SHP77 (cell line): ENCODE data around the gene PCNA.
"Not testable (repeated sequence)": the region's sequence is repeated elsewhere in the genome, so short reads cannot be mapped to it uniquely, and the experiment has no call there.

Experiments
- DNase-seq, 2 experiments: peaks; one replicate each; lab custom pipeline; 2025; lab: John Stamatoyannopoulos, UW

PCNA gene

DNA sequence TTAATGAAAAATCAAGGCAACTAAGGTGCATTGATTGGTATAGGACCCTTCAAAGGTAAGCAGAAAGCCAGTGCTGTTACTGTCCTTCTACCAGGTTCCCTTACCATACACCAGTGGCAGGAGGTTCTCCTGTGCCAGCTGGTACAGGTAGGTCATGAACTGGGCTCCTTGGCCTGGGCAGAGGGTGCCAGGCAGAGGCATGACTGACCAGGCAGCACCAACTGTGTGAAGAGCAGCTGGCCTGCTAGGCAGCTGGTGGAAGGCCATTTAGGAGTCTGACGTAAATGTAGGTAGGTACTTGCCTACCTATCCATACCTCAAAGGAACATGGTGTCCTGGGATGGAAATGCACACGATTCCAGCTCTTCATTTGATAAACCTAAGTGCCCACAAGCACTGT lies 23.3 kb downstream of the PCNA start:
- DNase-seq: no peak

DNA sequence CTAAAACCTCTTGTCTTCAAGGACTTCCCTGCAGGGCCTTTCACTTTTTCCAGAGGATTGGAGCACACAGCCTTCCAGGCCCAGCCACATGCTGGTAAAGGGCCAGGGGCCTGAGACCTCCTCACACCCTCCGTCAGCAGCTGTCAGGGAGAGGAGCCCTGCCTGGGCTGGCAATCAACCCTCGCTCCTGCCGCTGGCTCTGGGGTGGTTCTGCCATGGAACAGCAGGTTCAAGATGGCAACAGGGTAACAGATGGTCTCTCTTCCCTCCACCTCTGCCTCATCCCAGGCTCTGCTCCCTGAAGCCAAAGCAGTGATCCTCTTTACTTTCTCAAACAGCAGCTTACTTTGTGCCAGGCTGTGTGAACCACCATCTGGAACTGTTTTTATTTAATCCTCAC lies 23.8 kb downstream of the PCNA start:
- DNase-seq: no peak

DNA sequence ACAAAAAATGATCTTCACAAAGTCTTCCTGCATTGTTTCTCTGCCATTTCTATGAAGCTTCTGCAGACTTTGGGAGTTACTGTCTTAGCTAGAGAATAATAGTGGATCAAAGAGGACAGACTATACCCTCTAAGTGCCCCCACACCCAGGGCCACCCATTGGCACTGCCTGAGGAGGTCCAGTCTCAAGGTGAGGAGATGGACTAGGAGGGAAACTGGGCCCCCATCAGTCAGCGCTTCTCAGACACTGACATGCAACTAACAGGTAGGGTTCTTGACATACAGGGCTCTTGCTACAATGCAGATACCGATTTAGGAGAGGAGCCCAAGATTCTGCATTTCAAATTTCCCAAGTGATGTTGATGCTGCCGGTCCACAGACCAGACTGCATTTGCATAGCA lies 24.3 kb downstream of the PCNA start:
- no peak for DNase-seq

DNA sequence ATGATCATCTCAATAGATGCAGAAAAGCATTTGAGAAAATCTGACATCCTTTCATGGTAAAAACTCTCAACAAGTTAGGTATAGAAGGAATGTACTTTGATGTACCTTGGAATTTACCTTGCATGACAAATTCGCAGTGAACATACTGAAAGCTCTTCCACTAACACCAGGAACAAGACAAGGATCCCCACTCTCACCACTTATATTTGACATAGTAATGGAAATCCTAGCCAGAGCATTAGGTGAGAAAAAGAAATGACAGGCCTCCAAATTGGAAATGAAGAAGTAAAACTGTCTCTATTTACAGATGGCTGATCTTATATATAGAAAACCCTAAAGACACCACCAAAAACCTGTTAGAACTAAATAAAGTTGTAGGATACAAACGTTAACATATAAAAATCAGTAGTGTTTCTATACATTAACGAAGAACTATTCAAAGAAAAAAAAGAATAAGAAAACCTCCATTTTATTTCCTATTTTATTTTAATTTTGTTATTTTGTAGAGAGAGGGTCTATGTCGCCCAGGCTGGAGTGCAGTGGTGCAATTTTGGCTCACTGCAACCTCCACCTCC lies 26.9 kb downstream of the PCNA start:
- no peak for DNase-seq

DNA sequence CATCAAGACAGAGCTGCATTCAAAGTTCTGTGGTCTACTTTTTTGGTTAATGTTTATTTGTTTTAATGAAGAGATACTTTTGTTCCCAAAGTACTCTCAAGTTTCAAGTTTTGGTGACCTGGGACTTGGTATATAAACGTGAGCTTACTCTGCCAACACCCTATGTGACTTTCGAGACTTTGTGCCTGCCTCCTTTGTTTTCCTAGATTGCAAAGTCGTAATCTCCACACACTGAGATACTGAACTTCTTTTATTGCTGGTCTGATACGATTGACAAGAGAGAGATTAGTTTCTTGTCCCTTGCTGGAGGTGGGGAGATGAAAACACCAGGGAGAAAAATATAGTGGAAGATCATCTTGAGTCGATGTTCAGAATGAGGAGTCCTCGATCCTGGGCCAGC lies 27.9 kb downstream of the PCNA start:
- no peak for DNase-seq

DNA sequence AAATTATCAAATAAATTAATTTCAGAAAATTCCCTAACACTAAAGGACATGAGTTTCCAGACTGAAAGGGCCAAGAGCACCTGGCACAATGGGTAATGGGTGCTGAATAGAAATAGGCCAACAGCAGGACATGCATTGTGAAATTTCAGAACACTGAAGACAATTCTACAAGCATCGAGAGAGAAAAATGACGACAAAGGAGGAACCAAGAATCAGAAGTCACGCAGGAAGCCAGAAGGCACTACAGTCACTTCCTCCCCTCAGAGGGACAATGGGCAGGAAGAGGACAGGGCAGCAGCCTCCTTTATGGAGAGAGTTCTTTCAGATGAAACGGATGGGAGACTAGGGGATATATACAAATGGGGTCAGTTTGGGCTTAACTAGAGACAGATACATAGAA lies 29.6 kb downstream of the PCNA start:
- DNase-seq: no peak

DNA sequence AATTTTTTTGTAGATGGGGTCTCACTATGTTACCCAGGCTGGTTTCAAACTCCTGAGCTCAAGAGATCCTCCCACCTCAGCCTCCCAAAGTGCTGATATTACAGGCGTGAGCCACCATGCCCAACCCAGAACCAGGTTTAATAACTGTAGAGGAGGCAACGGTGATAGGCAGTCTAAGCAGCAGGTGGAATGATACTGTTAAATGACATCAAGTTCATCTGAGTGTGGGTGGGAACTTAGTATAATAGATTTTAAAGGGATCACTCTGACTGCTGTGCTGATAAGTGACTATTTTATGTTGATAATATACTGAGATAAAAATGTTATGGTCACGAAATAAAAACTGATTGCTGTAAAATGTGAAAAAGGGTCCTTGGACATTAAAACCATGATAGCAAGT lies 31.1 kb downstream of the PCNA start:
- DNase-seq: no peak

DNA sequence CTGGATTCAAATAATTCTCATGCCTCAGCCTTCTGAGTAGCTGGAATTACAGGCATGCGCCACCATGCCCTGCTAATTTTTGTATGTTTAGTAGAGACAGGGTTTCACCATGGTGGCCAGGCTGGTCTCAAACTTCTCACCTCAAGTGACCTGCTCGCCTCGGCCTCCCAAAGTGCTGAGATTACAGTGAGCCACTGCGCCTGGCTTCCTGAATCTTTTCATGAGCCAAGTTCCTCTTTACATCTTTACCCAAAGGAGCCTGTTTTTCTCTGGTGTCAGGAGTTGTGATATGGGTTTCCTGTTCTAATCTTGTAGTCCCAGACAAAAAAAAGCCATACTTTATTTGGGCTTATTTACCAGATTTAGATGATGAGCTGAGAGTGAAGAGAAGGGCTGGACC lies 34.4 kb downstream of the PCNA start:
- DNase-seq: no peak

DNA sequence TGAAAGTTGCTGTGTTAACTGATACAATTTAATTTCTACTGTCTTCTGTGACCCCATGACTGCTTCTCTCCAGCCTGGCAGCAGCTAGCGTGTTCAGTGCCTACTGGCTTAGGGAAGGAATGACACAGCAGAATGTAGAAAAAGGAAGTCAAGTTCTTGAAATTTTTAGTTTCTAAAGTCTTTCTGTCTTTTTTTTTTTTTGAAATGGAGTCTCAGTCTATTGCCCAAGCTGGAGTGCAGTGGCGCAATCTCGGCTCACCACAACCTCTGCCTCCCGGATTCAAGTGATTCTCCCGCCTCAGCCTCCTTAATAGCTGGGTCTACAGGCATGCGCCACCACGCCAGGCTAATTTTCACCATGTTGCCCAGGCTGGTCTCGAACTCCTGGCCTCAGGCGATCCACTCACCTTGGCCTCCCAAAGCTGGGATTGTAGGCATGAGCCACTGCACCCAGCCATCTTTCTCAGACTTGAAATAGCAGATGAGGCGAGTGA lies 39.3 kb downstream of the PCNA start:
- DNase-seq: no peak

DNA sequence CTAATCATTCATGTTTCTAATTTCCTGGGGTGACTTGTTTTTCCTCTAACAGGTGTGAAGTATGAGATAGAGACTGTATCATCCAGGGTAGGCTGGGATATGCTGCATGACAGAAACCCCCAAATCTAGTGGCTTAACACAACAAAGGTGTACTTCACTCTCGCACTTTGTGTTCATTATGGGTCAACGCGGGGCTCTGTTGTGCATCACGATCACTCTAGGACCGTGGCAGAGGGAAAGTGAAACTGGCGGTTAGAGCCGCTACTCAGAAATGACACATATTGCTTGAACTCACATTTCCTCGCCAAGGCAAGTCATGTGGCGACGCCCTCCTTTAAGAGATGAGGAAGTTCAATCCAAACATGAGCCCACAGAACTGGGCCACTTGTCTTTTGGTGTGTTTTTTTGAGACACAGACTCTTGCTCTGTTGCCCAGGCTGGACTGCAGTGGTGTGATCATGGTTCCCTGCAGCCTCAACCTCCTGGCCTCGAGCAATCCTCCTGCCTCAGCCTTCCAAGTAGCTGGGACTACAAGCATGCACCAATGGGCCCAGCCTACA lies 41.3 kb downstream of the PCNA start:
- no peak for DNase-seq

DNA sequence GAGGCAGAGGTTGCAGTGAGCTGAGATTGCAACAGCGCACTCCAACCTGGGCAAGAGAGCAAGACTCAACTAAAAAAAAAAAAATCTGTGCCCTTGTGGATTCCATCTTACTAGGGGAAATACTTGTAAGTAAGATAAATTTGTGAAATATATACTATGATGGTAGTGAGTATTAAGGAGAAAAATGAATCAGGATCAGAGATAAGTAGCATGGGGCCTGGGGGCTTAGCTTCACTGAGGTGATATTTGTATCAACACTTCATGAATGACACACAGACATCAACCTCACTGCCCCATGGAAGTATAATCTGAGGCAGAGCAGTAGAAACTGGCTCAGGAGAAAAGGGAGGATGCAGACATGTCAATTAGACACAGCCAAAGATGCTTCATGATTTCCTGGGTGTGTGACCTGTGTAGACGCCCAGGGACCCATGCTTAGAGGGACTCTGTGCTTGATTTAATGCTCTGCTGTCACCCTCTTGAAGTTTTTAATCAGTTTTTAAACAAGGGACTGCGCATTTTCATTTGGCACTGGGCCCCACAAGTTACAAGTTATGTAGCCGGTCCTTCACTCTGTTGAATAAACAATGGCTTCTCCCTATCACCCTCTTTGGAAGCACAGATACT lies 41.9 kb downstream of the PCNA start:
- no peak for DNase-seq

DNA sequence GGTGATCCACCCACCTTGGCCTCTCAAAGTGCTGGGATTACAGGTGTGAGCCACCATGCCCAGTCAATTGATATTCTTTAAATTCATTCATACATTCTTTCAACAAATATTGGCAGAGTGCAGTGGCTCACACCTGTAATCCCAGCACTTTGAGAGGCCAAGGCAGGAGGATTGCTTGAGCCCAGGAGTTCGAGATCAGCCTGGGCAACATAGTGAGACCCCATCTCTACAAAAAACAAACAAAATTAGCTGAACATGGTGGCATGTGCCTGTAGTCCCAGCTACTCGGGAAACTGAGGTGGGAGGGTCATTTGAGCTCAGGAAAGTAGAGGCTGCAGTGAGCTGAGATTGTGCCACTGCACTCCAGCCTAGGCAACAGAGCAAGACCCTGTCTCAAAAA lies 42.8 kb downstream of the PCNA start:
- DNase-seq: not testable (repeated sequence)

DNA sequence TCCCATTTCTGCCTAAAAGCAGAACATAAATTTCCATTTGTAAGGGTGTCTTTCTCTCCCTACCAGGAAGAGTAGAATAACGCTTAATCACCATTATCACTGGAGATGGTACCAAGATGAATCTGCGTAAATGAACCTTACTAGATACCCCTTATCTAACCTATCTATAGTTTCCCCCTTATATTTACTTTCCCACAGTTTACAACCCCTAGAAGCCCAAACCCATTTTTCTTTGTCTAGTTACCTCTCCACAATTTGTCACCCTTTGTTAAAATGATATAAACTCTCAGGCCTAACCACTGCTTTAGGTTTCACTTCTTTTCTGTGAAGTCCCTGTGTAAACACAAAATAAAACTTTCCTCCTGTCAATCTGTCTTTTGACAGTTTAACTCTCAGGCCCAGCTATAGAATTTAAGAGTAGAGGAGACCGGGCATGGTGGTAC lies 45.5 kb downstream of the PCNA start:
- DNase-seq: no peak

DNA sequence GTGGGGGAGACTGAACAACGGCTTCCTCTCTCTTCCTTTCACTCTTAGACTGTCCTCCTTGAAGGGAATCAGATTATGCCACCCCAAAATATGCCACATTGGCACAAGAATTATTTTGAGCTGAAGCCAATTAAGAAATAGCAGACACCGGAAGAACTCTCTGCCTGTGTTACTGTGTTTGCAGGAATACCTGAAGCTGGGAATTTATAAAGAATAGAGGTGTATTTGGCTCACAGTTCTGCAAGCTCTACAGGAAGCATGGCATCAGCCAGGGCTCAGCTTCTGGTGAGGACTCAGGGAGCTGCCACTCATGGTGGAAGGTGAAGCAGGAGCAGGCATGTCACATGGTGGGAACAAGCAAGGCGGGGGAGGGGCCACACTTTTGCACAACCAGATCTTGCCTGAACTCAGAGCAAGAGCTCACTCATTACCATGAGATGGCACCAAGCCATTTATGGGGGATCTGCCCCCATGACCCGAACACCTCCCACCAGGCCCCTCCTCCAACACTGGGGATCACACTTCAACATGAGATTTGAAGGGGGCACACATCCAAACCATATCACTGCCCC lies 46.0 kb downstream of the PCNA start:
- no peak for DNase-seq

DNA sequence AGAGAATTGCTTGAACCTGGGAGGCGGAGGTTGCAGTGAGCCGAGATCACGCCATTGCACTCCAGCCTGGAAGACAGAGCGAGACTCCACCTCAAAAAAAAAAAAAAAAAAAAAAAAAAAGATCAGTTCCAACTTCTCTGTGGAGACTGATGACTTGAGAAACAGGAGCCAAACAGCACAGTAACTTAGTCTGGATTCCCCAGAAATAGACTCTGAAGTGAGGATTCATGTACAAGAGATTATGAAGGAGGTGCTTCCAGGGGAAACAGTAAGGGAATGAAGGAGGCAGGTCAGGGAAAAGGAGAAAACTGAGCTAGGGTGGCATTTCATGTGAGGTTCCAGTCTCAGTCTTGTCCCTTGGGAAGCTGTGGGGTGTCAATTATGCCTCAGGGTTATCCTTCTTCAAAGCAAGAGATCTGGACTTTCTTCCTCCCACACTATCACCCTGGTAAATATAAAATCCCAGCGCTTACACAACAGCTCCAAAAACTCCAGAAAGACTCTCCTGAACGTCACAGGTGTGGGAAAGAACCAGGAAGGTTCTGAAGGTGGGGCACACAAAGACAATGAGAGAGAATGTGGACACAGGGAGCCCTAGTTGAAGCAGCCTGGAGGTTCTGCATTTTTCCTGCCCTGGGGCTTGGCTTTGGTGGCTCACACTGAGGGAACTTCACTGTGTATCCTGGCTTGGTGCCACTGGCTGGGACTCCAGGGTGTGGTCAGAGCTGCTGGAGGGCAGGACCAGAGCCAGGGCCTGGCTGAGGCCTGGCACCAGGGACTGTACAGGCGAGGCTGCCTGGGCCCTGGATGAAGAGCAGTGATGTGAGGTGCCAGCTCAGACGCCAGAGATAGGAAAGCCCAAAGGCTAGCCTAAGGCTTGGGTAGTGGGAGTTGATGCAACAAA lies 46.8 kb downstream of the PCNA start:
- DNase-seq: peak; percentile 32 to 70

DNA sequence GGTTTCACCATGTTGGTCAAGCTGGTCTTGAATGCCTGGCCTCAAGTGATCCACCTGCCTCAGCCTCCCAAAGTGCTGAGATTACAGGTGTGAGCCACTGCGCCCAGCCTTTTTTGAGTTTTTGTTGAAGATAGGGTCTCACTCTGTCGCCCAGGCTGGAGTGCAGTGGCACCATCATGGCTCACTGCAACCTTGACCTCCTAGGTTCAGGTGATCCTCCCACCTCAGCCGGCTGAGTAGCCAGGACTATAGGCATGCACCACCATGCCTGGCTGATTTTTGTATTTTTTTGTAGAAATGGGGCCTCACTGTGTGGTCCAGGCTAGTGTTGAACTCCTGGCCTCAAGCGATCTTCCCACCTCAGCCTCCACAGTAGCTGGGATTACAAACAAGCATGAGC lies 47.8 kb downstream of the PCNA start:
- DNase-seq: not testable (repeated sequence)

DNA sequence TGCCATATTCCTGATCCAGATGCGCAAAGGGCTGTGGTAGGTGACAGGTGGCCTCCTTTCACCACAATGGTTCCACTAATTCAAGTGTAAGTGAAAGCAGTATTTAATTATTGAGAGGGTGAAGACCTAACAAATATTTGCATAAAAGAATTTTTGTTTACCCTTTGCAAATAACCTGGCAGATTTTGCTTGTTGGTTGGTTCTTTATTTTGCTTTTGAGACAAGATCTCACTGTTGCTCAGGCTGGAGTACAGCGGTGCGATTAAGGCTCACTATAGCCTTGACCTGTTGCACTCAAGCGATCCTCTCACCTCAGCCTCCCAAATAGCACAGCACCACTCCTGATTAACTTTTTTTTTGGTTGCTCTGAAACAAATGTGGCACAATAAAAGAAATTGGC lies 49.2 kb downstream of the PCNA start:
- DNase-seq: no peak

DNA sequence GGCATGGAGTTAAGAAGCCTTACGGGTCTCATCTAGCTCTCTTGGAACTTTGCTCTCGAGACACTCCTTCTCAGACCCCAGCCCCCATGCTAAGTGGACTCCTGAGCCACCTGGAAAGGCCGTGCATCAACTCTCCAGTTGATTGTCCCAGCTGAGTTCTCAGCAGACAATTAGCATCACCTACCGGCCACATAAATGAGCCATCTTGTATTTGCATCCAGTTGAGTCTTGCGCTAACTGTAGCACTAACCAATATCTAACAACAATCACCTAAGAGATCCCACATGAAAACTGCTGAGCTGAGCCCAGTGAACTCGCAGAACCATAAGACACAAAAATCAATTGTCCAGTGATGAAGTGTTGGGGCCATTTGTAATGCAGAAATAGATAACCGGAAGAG lies 49.7 kb downstream of the PCNA start:
- no peak for DNase-seq

DNA sequence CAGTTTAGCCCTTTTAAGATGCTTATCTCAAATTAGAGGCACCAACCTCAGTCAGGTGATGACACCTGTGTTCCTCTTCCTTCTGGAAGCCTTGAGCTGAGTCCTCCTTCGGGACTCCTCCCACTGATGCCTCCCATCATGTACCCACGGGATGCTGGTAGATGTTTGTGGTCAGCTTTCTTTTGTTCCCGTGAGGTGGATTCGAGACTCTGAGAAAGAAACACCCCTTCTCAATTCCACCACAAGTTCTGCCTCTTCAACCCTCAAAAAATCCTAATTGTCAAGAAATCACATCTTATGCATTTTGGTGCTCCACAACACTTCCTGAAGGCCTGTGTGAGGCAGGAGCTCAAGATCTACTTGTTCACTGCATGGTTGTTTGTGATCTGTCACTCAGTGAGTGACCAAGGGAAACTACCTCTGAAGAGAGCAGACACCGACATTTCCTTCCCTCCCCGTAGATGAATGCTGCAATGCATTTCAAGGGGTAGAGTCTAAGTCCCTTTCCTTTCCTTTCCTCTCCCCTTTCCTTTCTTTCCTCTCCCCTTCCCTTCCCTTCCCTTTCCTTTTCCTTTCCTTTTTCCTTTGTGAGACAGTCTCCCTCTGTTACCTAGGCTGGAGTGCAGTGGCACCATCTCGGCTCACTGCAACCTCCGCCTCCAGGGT lies 50.5 kb downstream of the PCNA start:
- no peak for DNase-seq

DNA sequence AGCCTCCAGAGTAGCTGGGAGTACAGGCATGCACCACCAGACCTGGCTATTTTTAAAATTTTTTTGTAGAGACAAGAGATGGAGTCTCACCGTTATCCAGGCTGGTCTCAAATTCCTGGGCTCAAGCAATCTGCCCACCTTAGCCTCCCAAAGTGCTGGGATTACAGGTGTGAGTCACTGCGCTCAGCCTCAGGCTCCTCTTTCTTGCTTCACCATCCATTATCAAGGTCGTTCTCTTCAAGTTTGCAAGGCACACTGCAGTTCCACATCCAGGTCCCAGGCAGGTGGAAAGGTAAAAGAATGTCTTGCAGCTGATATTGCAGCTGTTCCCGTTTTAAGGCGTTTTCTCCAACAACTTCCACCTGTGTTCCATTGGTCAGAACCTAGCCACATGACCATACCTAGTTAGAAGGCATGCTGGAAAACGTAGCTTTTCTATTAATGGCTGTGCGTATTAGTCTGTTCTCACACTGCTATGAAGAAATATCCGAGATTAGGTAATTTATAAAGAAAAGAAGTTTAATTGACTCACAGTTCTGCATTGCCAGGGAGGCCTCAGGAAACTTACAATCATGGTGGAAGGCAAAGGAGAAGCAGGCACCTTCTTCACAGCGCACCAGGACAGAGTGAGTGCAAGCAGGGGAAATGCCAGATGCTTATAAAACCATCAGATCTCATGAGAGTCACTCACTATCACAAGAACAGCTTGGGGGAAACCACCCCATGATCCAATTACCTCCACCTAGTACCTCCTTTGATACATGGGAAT lies 51.7 kb downstream of the PCNA start:
- DNase-seq: no peak

DNA sequence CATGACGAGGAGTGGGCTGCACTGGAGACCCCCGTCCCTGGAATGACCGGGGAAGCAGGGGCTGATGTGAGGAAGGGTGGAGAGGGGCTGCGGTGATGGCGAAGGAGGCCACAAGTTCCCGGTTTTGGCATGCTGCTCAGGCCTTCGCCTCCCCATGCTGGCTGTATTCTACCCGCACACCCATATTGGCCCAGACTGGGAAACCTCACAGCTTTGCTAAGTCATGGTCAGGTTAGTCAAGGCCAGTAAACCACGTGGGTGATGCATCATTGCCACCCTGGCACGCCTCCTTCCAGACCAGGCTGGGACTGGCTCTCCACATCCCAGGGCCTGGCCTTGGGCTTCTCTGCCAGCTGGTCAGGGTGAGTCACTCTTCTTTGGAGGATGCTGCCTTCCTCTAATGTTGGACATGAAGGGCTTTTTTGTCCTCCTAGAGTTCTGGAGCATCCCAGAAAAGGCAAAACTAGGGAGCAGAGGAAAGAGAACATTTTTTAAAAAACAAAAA lies 53.8 kb downstream of the PCNA start:
- no peak for DNase-seq
